Right atrium auricular region (tissue), 2 donors: ENCODE data around the gene KRTAP9-3. TPM values are rescaled to one million over a fixed set of nuclear protein-coding genes. Genes with fewer than 3 reads are reported as not detected.

Source experiments
- DNase-seq: peaks from one replicate; pipeline ENCODE4 v3.0.0-alpha.2; 2019; ENCODE audit warnings: low spot score
- H3K27ac ChIP-seq, 2 donors: fragments of 200-600 bp; sonication (generic); 1 replicate in 1 of 2; 2 replicates in 1 of 2; pipeline ENCODE4 v1.5.1; 2016 to 2019
- H3K27me3 ChIP-seq, 2 donors: fragments of 200-600 bp; sonication (generic); one replicate each; pipeline versions ENCODE4 v1.5.1 to v1.6.0; 2017 to 2019
- H3K36me3 ChIP-seq: fragments of 200-600 bp; sonication (generic); one replicate; pipeline ENCODE4 v1.5.1; 2016
- H3K4me1 ChIP-seq, 2 donors: fragments of 200-600 bp; sonication (generic); one replicate each; pipeline versions ENCODE4 v1.5.1 to v1.6.0; 2017 to 2019
- H3K4me3 ChIP-seq, 2 donors: fragments of 200-600 bp; sonication (generic); 1 replicate in 1 of 2; 2 replicates in 1 of 2; pipeline ENCODE4 v1.5.1; 2017 to 2019; ENCODE audit warnings: mild to moderate bottlenecking in 1 of 2, moderate library complexity in 1 of 2
- H3K9me3 ChIP-seq, 2 donors: fragments of 200-600 bp; sonication (generic); one replicate each; pipeline ENCODE4 v1.5.1; 2019
- total RNA-seq, 2 donors: library from RNA; depleted of rRNA; stranded (reverse); fragments of >200 nt; gene quantifications; one replicate each; pipeline ENCODE4 v1.1.0, GENCODE V29; 2016
- TF ChIP-seq, protein P1 (sequence below), 2 donors: fragments of 200-600 bp; sonication (generic); IDR thresholded peaks; one replicate each; pipeline ENCODE4 v1.5.1; 2019; ENCODE audit warnings: antibody characterized with exemption in 2 of 2

The KRTAP9-3 gene
- total RNA-seq, 2 donors from 2014 or later, result not detected

DNA sequence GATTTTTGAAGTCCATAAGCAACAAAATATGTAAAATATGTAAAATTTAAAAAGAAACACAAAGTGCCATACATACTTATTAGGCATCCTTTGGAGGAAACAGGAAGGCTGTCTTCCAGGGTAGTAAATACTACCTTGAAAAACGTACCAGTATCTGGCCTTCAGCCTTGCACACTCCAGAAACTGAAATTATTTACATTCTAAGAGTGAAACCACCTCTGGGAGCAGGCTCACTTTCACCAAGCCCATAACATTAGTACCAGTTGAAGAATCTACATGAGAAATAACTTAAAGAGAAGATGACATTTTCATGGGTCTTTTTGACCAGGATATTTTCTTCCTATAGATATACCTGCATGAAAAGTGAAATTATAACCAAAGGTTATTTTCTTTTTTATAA is 36.2 kb upstream of the KRTAP9-3 start:
- no peaks in the 10 kb centered on the region for H3K36me3 ChIP-seq
- TF ChIP-seq, protein P1, sequence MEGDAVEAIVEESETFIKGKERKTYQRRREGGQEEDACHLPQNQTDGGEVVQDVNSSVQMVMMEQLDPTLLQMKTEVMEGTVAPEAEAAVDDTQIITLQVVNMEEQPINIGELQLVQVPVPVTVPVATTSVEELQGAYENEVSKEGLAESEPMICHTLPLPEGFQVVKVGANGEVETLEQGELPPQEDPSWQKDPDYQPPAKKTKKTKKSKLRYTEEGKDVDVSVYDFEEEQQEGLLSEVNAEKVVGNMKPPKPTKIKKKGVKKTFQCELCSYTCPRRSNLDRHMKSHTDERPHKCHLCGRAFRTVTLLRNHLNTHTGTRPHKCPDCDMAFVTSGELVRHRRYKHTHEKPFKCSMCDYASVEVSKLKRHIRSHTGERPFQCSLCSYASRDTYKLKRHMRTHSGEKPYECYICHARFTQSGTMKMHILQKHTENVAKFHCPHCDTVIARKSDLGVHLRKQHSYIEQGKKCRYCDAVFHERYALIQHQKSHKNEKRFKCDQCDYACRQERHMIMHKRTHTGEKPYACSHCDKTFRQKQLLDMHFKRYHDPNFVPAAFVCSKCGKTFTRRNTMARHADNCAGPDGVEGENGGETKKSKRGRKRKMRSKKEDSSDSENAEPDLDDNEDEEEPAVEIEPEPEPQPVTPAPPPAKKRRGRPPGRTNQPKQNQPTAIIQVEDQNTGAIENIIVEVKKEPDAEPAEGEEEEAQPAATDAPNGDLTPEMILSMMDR (IDR thresholded peaks at IDR 0.05), result no peak

DNA sequence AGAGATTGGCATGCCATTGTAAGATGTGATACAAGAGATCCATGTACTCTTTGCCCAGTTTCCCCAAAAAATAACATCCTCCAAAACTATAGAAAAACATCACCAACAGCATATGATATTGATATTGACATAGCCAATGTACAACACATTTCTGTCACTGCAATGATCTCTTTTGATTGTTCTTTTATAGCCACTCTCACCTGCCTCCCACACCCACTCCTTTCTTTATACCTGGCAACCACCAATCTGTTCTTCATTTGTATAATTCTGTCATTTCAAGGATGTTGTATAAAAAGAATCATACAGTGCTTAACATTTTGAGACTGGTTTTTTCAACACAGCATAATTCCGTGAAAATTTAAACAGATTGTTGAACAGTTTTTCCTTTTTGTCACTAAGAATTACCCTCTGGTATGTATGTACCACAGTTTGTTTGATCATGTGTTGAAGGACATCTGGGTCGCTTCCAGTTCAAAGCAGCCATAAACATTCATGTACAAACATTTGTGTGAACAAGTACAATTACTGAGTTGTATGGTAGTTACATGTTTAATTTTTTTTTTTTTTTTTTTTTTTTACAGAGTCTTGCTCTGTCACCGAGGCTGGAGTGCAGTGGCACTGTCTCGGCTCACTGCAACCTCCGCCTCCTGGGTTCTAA is 32.7 kb upstream of the KRTAP9-3 start:
- no peak overlapping the region for H3K4me3 ChIP-seq
- no peaks in the 10 kb centered on the region for H3K36me3 ChIP-seq
- H3K27me3 ChIP-seq, result no peaks in the 10 kb centered on the region
- H3K4me1 ChIP-seq, result no peaks in the 10 kb centered on the region
- H3K9me3 ChIP-seq, result peaks cover 0 to 7% of the 10 kb centered on the region in 2 donors
- TF ChIP-seq, protein P1 (IDR thresholded peaks at IDR 0.05), result no peak
- no peak overlapping the region for H3K27ac ChIP-seq
- no peak for DNase-seq

More for the DNA sequence above, 36.2 kb upstream of the KRTAP9-3 start:
- Histone ChIP-seq H3K9me3 (peaks cover 0 to 11% of the 10 kb centered on the region in 2 donors), H3K27ac (no peak overlapping the region), H3K4me1 (no peaks in the 10 kb centered on the region), H3K4me3 (no peak overlapping the region), H3K27me3 (no peaks in the 10 kb centered on the region)
- no peak for DNase-seq

DNA sequence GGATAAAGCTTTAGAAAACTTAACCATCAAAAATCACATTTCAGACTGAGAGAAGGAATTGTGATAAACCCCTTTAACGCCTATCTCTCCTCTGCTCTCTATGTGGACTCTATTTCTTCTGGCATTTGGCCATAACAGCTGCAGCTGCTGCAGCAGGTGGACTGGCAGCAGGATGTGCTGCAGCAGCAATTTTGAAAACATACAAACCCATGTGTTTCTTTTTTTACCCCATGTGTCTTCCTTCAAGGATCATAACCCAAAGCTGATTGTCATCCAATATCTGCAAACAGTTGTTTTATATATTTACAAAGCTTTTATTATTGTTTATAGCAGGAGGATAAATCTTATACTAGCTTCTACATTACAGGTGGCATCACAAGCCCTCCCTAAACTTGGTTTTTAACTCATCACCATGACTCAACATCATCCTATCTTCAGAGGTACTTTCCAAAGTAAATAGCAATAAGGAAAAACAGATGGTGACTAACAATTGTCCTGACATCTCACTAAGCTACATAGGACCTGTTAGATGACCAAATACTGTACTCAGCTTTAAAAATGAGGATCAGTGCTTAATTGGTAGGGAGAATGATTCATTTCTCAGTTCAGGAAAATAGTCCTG is 20.3 kb upstream of the KRTAP9-3 start:
- H3K36me3 ChIP-seq, result no peaks in the 10 kb centered on the region
- no peaks in the 10 kb centered on the region for H3K27me3 ChIP-seq
- no peak overlapping the region for H3K4me3 ChIP-seq
- H3K4me1 ChIP-seq, result no peaks in the 10 kb centered on the region
- TF ChIP-seq, protein P1 (IDR thresholded peaks at IDR 0.05), result no peak
- H3K27ac ChIP-seq, result no peak overlapping the region
- DNase-seq, result no peak
- H3K9me3 ChIP-seq, result no peaks in the 10 kb centered on the region

DNA sequence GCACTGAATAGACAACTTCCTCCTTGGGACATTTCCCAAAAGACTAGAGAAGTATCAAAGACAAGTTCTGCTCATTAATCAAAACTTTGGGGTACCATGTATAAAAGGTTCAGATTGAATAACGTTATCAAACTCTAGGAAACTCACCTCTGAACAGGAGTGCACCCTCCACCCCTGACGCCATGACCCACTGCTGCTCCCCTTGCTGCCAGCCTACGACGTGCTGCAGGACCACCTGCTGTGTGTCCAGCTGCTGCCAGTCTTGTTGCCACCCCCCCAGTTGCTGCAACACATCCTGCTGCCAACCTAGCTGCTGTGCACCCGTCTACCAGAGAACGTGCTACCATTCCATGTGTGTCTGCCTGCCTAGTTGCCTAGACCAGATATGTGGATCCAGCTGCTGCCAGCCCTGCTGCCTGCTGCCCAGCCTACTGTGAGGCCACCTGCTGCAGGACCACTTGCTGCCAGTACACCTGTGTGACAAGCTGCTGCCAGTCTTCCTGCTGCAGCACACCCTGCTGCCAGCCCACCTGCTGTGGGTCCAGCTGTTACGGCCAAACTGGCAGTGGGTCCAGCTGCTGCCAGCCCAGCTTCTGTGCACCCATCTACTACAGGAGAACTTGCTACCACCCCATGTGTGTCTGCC is 19.6 kb upstream of the KRTAP9-3 start:
- no peaks in the 10 kb centered on the region for H3K9me3 ChIP-seq
- no peaks in the 10 kb centered on the region for H3K4me1 ChIP-seq
- TF ChIP-seq, protein P1 (IDR thresholded peaks at IDR 0.05), result no peak
- DNase-seq, result no peak
- H3K4me3 ChIP-seq, result no peak overlapping the region
- H3K27ac ChIP-seq, result no peak overlapping the region
- no peaks in the 10 kb centered on the region for H3K36me3 ChIP-seq
- H3K27me3 ChIP-seq, result no peaks in the 10 kb centered on the region

DNA sequence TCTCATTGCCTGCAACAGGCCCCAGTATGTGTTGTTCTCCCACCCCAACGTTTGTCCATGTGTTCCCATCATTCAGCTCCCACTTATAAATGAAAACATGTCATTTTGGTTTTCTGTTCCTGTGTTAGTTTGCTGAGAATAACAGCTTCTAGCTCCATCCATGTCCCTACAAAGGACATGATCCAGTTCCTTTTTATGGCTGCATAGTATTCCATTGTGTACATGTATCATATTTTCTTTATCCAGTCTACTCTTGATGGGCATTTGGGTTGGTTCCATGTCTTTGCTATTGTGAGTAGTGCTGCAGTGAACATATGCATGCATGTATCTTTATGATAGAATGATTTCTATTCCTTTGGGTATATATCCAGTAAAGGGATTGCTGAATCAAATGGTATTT is 16.6 kb upstream of the KRTAP9-3 start:
- Histone ChIP-seq H3K4me1 (no peaks in the 10 kb centered on the region), H3K27ac (no peak overlapping the region), H3K9me3 (no peaks in the 10 kb centered on the region), H3K27me3 (no peaks in the 10 kb centered on the region), H3K4me3 (no peak overlapping the region), H3K36me3 (no peaks in the 10 kb centered on the region)
- no peak for DNase-seq
- TF ChIP-seq, protein P1 (IDR thresholded peaks at IDR 0.05), result no peak
